ENCODE results near the gene STRN3. TPM values are rescaled to one million over a fixed set of nuclear protein-coding genes. Genes with fewer than 3 reads are reported as not detected.

Gene STRN3
- total RNA-seq, 4 donors from 2014 or later = 68.4 to 99.6 (median 77.2) TPM

DNA sequence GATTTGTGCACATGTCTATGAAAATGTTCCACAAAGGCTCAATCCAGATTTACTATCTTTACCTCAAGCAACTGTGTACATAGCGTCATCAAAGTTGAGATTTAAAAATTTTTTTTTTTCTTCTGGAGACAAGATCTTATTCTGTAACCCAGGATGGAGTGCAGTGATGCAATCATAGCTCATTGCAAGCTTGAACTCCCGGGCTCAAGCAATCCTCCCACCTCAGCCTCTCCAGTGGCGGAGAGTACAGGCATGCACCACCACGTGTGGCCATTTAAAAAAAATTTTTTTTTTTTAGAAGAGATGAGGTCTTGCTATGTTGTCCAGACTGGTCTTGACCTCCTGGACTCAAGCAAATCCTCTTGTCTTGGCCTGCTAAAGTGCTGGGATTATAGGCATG lies 149.5 kb downstream of the STRN3 start:
- no peaks in the 10 kb centered on the region for H3K36me3 ChIP-seq
- H3K9me3 ChIP-seq = no peaks in the 10 kb centered on the region
- ATAC-seq = no peak
- 68 to 69% methylated on average over 4 of the region's 4 CpGs for WGBS, 2 donors (ENCODE audit: low coverage in 1 of 2)
- no peak overlapping the region for H3K27ac ChIP-seq
- peaks cover 0 to 22% (median 19%) of the 10 kb centered on the region in 3 donors for H3K4me1 ChIP-seq
- H3K27me3 ChIP-seq = peaks cover 35% of the 10 kb centered on the region
- no peak for TF ChIP-seq EP300 (IDR thresholded peaks at IDR 0.05)
- no peak for TF ChIP-seq POLR2AphosphoS5 (IDR thresholded peaks at IDR 0.05)
- TF ChIP-seq POLR2A (IDR thresholded peaks at IDR 0.05) = no peak
- TF ChIP-seq, protein P1, sequence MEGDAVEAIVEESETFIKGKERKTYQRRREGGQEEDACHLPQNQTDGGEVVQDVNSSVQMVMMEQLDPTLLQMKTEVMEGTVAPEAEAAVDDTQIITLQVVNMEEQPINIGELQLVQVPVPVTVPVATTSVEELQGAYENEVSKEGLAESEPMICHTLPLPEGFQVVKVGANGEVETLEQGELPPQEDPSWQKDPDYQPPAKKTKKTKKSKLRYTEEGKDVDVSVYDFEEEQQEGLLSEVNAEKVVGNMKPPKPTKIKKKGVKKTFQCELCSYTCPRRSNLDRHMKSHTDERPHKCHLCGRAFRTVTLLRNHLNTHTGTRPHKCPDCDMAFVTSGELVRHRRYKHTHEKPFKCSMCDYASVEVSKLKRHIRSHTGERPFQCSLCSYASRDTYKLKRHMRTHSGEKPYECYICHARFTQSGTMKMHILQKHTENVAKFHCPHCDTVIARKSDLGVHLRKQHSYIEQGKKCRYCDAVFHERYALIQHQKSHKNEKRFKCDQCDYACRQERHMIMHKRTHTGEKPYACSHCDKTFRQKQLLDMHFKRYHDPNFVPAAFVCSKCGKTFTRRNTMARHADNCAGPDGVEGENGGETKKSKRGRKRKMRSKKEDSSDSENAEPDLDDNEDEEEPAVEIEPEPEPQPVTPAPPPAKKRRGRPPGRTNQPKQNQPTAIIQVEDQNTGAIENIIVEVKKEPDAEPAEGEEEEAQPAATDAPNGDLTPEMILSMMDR (IDR thresholded peaks at IDR 0.05) = no peak
- no peak overlapping the region for H3K4me3 ChIP-seq

DNA sequence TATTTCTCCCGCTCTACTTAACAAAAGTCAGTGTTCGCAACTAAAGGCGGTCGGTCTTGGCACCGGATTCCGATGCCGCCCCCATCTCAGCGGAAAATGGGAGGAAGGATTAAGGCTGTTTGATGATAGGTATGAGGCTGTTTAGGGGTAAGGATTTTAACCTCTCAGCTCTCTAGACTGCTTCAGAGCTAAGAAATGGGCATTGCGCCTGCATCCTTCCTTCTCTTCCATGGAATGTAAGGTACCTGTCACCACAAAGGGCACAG lies 150.5 kb downstream of the STRN3 start:
- no peaks in the 10 kb centered on the region for H3K36me3 ChIP-seq
- H3K27ac ChIP-seq = no peak overlapping the region
- H3K4me3 ChIP-seq = peak overlapping the region in 1 of 2 donors; percentile 65
- no peaks in the 10 kb centered on the region for H3K9me3 ChIP-seq
- H3K27me3 ChIP-seq = peaks cover 37% of the 10 kb centered on the region
- 12 to 37% methylated on average over 7 to 9 of the region's 9 CpGs for WGBS, 2 donors (ENCODE audit: low coverage in 1 of 2)
- TF ChIP-seq EP300 (IDR thresholded peaks at IDR 0.05) = no peak
- ATAC-seq = no peak
- H3K4me1 ChIP-seq = peaks cover 0 to 22% (median 19%) of the 10 kb centered on the region in 3 donors

DNA sequence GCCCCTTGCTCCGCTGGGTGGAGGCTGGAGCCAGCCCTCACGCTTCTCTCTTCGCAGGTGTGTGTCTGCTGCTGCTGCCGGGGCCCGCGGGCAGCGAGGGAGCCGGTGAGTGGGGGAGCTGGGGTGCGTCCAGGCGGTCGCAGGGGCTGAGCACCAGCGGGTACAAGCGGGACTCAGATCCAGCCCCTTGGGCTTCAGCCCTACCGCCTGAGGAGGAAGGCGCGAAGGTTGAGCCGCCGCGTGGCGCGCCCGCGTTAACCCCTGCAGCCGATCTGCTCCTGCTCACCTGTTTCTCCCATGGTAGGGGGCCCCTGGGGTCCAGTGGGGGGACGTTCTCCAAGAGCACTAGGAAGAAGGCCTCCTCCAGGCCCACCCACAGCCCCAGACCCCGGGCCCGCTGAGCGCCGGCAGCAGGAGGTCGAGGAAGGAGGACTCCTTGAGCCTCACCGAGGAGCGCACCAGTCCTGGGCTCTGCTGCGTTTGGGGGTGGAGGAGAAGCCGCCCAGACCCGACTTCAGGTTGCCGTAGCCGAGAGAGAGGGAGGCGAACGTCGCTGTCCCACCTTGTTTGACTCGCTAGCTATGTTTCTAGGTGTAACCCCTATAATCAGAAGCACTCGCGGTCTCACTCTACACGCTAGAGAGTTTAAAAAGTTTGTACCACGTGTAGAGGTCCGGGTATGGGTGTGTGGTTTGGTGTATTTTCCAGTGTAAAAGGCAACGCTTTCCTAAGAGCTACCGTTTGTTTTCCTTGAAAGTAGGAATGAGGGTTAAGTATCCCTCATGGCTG lies 151.0 kb downstream of the STRN3 start:
- Histone ChIP-seq H3K36me3 (no peaks in the 10 kb centered on the region), H3K9me3 (no peaks in the 10 kb centered on the region), H3K27me3 (peaks cover 39% of the 10 kb centered on the region), H3K4me1 (peaks cover 0 to 22% (median 19%) of the 10 kb centered on the region in 3 donors), H3K4me3 (peak overlapping the region; percentile 32 to 65), H3K27ac (peak overlapping the region in 1 of 4 donors; percentile 9)
- TF ChIP-seq POLR2AphosphoS5 (IDR thresholded peaks at IDR 0.05) = no peak
- TF ChIP-seq POLR2A (IDR thresholded peaks at IDR 0.05) = peak in 1 of 2 donors; percentile 5
- ATAC-seq = peak; percentile 14
- WGBS, 2 donors (ENCODE audit: low coverage in 1 of 2) = 0 to 2% methylated on average over 1 to 8 of the region's 48 CpGs

DNA sequence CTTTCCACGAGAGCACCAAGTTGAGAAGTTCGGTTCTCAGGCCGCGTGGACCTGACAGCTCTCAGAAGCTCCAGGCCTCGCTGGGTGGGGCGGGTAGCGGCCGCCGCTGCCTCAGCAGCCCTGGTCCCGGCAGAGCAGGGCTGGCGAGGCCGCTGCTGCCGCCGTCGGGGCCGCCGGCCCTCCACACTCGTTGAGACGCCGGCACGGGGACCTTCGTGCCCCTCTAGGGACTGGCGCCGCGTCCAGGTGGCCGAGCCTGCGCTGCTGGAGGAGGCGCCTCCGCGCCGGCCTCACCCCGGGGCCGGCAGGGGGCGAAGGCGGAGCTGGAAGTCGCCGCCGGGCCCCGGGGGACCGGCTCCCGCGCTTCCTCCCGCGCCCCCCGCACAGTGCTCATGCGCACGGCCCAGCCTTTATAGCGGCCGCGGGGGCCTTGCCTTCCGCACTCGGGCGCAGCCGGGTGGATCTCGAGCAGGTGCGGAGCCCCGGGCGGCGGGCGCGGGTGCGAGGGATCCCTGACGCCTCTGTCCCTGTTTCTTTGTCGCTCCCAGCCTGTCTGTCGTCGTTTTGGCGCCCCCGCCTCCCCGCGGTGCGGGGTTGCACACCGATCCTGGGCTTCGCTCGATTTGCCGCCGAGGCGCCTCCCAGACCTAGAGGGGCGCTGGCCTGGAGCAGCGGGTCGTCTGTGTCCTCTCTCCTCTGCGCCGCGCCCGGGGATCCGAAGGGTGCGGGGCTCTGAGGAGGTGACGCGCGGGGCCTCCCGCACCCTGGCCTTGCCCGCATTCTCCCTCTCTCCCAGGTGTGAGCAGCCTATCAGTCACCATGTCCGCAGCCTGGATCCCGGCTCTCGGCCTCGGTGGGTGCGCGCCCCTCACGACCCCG lies 151.8 kb downstream of the STRN3 start, which contains the start of gene COCH:
Gene COCH, plus strand, starts transcription at position 440 of the 879 bp plus-strand sequence. Its CDS starts 380 bp downstream, at position 820.
- TF ChIP-seq EP300 (IDR thresholded peaks at IDR 0.05) (no peak), POLR2AphosphoS5 (IDR thresholded peaks at IDR 0.05) (no peak), POLR2A (IDR thresholded peaks at IDR 0.05) (peak in 1 of 2 donors; percentile 26)
- TF ChIP-seq, protein P1 (IDR thresholded peaks at IDR 0.05) = peak in 3 of 4 experiments; percentile 31 to 53 (median 53)
- Histone ChIP-seq H3K36me3 (no peaks in the 10 kb centered on the region), H3K27me3 (peaks cover 41% of the 10 kb centered on the region), H3K27ac (peak within 1 kb of the TSS in 1 of 4 donors; percentile 9), H3K4me1 (peaks cover 0 to 22% (median 19%) of the 10 kb centered on the region in 3 donors), H3K4me3 (peak within 1 kb of the TSS; percentile 32 to 65), H3K9me3 (no peaks in the 10 kb centered on the region)
- ATAC-seq = peak; percentile 63
- WGBS, 2 donors (ENCODE audit: low coverage in 1 of 2) = no CpG with 5 or more reads among the region's 99 CpGs

DNA sequence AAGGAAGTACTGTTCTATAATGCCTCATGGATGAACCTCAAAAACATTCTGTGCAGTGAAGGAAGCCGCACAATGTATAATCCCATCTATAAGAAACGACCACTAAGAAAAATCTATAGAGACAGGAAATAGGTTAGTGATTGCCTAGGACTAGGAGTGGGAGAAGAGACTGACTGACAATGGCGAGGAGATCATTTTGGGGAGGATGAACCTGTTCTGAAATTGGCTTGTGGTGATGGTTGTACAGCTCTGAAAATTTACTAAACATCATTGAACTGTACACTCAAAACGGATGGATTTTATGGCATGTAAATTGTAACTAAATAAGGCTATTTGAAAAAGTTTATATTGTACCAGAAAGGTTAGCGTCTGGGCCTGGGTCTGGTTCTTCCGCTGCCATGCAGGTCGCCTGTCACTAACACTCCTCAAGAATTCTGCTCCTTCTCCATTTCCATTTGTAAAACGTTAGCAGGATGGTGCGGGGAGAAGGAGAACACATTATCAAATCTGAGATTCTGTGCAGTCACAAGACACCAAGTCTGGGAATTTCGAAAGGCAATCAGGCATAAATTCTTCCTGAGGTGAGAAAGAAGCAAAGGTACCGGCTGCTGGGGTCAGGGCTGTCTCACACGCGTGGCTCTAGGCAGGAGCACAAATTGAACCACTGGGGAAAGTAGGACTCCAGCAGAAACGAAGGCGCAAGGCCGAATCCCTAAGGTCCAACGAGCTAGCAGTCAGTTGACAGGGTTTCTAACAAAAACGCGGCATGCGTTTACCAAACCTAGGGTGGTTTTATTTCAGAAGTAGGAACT lies 152.7 kb downstream of the STRN3 start:
- no peaks in the 10 kb centered on the region for H3K9me3 ChIP-seq
- H3K27me3 ChIP-seq = peaks cover 41% of the 10 kb centered on the region
- peak overlapping the region in 1 of 2 donors; percentile 65 for H3K4me3 ChIP-seq
- ATAC-seq = no peak
- no peaks in the 10 kb centered on the region for H3K36me3 ChIP-seq
- WGBS, 2 donors (ENCODE audit: low coverage in 1 of 2) = 74 to 97% methylated on average over 7 to 20 of the region's 20 CpGs
- TF ChIP-seq, protein P1 (IDR thresholded peaks at IDR 0.05) = no peak
- TF ChIP-seq POLR2A (IDR thresholded peaks at IDR 0.05) (no peak), EP300 (IDR thresholded peaks at IDR 0.05) (no peak), POLR2AphosphoS5 (IDR thresholded peaks at IDR 0.05) (no peak)
- peaks cover 0 to 22% (median 19%) of the 10 kb centered on the region in 3 donors for H3K4me1 ChIP-seq
- no peak overlapping the region for H3K27ac ChIP-seq

Measured in gastroesophageal sphincter (tissue), 4 donors.